ENCODE results near the gene GRK5.

Gene GRK5

GRCh38 chr10:119318411-119319160 is 111.2 kb downstream of the GRK5 start:
- DNase-seq (ENCODE audit: low spot score) = no peak

DNA sequence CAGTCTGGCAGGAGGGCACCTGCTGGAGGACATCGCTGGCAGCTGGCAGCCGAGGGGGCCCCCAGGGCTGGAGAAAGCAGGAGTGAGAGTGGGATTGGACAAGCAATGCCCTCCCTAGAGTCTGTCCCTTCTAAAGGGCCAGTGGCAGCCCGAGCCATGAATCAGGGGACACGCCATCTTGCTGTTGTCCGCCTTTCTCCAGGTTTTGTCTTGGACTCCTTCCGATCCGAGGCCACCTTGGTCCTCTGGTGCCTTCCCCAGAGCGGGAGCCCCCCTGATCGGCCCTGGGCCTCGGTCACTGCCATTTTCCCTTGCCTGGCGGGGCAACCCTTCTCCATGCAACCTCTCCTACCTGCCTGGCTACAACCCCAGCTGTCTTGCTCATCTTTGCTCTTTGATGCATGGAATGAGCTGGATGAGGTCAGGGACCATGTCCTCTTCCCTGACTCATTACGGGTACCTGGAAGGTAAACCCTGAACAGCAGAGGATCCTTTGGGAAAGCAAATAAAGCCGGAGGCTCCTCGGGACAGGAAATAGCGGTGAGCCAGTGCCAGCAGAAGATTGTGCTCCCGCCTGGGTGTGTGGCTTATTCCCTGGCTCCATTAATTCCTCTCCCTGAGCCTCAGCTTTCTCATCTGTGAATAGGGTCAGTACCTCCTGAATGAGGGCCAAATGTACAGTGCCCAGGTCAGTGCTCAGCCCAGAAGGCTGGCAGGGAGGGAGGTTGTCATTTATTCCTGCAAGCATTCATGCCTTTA is 112.0 kb downstream of the GRK5 start:
- no peak for DNase-seq (ENCODE audit: low spot score)

- no peak for DNase-seq (ENCODE audit: low spot score)
Measured at GRCh38 chr10:119319920-119320258, 112.5 kb downstream of the GRK5 start.

DNA sequence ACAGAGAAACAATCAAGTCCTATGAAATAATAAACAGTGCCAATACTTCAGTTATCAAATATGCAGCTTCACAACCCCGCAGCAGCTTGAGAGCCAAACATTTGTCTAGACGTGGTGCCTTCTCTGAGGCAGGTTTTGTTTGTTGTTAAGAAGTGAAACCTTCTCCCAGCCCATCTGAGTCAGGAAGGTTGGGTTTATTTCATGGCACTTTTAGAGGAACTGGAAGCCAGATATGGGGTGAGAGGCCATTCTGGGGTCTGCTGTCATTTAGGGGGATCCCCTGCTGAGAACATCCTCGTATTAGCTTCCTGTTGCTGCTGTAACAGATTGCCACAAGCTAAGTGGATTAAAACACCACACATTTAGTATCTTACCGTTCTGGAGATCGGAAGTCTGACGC is 113.6 kb downstream of the GRK5 start:
- no peak for DNase-seq (ENCODE audit: low spot score)

DNA sequence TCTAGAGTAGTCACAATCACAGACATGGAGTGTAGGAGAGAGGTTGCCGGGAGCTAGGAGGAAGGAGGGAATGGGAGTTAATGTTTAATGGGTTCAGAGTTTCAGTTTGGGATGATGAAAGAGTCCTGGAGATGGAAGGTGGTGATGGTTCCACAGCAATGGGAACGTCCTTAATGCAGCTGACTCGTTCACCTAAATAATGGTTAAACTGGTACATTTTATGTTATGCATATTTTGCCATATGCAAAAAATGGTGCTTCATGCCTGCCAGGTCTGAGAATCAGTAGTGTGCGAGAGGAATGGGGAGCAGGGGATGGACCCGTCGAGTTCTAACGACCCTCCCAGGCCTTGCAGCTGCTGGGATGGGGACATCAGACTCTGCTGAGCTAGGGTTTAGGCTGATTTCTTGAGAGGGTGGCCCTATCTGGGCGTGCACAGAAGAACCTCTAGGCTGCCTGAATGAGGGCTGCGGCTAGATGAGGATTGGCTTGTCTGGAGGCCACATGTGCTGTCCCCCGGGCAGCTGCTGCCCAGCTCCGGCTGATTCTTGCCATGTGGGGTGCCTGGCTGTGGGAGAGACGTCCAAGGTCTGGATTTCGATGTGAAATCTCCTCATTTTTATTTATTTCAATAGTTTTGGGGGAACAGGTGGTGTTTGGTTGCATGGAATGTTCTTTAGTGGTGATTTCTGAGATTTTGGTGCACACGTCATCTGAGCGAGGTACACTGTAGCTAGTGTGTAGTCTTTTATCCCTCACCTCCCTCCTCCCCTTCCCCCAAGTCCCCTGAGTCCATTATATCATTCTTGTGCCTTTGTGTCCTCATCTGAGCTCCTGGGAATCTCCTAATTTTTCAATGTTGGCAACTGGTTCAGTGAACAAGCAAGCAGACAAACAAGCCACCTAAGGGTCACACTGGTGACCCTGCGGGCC is 116.0 kb downstream of the GRK5 start:
- DNase-seq (ENCODE audit: low spot score) = no peak

DNA sequence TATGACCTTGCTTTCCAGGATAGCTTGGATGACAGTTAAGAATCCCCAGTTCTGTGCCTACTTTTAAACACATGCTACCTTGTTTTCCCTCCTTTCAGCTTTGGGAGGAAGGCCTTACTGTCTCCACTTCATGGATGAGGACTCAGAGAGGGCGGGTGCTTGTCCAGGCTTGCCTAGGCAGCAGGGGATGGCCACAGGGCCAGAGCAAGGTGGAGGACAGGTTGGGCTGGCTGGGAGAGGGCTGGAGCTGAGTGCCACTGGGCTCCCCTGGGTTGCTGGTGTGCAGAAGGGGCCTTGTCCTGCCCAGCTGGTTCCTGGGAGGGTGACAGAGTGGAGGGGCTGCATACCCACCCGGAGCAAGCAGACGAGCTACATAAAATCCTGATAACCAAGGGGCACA is 117.8 kb downstream of the GRK5 start:
- no peak for DNase-seq (ENCODE audit: low spot score)

DNA sequence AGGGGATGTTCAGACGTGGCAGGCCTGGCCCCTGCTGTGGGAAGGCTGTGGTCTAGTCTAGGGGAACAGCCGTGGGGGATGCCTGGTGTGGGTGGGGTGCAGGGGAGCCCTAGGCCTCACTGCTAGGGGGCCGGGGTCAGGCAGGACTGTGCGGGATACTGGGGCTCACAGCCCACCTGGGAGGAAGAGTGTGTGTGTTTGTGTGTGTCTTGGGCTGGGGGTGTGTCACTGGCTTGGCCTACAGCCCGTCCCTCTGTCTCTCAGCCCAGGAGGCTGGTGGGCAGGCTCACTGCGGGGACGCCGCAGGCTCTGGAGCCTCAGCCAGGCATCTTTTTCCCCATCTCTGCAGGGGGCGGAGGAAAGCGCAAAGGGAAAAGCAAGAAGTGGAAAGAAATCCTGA is 118.8 kb downstream of the GRK5 start:
- DNase-seq (ENCODE audit: low spot score) = no peak

- no peak for DNase-seq (ENCODE audit: low spot score)
Measured at GRCh38 chr10:119327096-119327745, 119.8 kb downstream of the GRK5 start.

- no peak for DNase-seq (ENCODE audit: low spot score)
Measured at GRCh38 chr10:119328223-119328622, 120.9 kb downstream of the GRK5 start.

- no peak for DNase-seq (ENCODE audit: low spot score)
Measured at GRCh38 chr10:119330342-119330741, 123.0 kb downstream of the GRK5 start.

DNA sequence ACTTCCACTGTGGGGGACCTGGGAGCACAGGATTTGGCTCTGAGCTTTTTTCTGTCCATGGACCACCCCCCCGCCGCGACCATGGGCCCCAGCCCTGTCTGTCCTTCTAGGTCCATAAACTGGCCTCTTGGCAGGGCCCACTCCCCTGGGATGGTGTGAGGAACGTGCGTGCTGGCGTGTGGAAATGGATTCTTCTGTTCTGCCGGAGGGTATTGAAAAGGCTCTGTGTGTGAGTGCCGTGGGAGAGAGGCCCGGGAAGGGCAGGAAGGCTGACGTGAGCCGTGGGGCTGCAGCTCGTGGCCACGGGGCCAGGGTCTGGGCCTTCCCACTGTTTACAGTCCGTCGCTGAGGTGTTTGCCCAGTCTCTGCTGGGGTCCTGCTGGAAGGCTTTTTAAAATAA is 123.7 kb downstream of the GRK5 start:
- DNase-seq (ENCODE audit: low spot score) = no peak

DNA sequence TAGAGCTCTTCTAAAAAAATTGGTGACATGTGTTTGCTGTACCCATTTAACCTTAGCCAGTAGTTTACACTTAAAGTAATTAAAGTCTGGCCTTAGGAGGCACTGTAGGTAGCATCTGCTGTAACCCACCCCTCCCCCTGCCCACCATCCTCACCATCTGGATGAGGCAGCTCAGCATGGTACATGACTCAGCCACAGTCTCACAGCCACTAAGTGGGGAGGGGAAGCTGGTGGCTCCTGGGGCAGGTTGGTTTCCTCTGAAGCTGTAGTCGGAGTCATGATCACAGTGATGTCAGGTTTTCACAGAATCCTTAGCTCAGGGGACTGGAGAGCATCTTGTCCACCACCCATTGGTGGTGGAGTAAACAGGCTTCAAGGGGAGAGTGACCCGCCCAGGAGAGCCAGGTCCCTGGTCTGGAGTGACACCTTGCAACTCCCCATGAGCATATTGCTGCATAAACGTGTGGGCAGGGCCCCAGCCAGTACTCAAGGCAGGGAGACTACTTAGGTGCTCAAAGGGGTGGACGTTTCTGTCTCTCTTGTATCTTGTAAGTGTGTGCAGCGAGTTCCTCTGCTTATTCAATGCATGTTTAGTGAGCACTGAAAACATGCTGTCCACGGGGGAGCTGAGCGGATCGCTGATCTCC is 125.9 kb downstream of the GRK5 start:
- no peak for DNase-seq (ENCODE audit: low spot score)

GRCh38 chr10:119335671-119336353 is 128.4 kb downstream of the GRK5 start:
- no peak for DNase-seq (ENCODE audit: low spot score)

DNA sequence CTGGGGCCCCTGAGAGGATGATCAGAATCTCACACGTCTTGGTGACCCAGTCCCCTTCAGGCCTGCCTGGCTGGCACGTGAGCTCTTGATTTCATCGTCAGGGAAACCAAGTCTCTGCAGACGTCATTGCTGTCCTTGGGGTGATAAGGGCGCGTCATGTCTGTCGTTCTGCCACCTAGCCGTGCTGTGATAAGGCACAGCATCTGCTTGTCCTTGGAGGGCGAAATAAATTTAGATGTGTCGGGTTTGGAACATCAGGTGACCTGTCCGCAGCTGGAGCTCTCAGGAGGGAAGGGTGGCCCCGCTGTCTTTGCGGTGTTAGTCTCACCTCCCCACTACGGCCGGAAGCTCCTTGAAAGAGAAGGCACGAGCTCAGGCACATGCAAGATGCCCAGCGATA is 129.2 kb downstream of the GRK5 start:
- DNase-seq (ENCODE audit: low spot score) = no peak

GRCh38 chr10:119337223-119337622 is 129.9 kb downstream of the GRK5 start:
- no peak for DNase-seq (ENCODE audit: low spot score)

DNA sequence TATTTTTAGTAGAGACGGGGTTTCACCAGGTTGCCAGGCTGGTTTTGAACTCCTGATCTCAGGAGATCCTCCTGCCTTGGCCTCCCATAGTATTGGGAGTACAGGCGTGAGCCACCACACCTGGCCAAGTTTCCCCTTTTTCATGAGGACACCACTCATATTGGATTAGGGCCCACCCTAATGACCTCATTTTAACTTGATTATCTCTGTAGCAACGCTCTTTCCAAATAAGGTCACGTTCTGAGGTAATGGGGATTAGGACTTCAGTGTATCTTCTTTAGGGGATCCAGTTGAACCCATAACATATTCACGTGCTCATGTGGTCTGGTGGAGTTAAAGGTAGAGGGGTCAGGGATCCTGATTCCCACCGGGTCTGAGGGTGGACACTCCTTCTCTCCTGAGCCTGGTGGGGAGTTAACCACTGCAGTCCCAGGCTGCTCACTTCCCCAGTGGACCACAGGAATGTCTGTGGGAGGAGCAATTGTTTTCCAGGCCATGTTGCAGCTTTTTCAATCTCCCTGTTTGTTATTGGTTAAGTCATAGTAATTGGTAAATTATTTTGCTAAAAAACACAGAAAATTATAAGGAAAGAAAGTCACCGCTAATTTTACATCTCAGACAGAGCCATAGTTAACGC is 130.5 kb downstream of the GRK5 start:
- DNase-seq (ENCODE audit: low spot score) = no peak

GRCh38 chr10:119339109-119339508 is 131.7 kb downstream of the GRK5 start:
- no peak for DNase-seq (ENCODE audit: low spot score)

GRCh38 chr10:119340893-119341458 is 133.6 kb downstream of the GRK5 start:
- DNase-seq (ENCODE audit: low spot score) = no peak

GRCh38 chr10:119341459-119342301 is 134.3 kb downstream of the GRK5 start:
- no peak for DNase-seq (ENCODE audit: low spot score)
